ENCODE data around the gene PHGDH. TPM values are rescaled to one million over a fixed set of nuclear protein-coding genes. Genes with fewer than 3 reads are reported as not detected.
"Not testable (repeated sequence)": the region's sequence is repeated elsewhere in the genome, so short reads cannot be mapped to it uniquely, and the experiment has no call there.

The PHGDH gene
- total RNA-seq, 1 donor from 2014 or later = 78.9 TPM

- intact Hi-C loops (cut with micrococcal nuclease) = not testable (repeated sequence)
Observed at GRCh38 chr1:119786473-119787050, 74.8 kb downstream of the PHGDH start.

GRCh38 chr1:119787776-119788175 is 76.0 kb downstream of the PHGDH start:
- intact Hi-C loops (cut with micrococcal nuclease) = no loop called here

GRCh38 chr1:119790451-119791198 is 78.9 kb downstream of the PHGDH start:
- intact Hi-C loops (cut with micrococcal nuclease) = no loop called here

- intact Hi-C loops (cut with micrococcal nuclease) = no loop called here
Observed at GRCh38 chr1:119791377-119791776, 79.6 kb downstream of the PHGDH start.

Other genes starting within 250 kb of the PHGDH start
- not detected in 2 replicates for gene HSD3B1, start 204.7 kb upstream of the PHGDH start, total RNA-seq
- 0.69 and 0.73 TPM in 2 replicates for gene ZNF697, start 63.7 kb upstream of the PHGDH start, total RNA-seq
- not detected in 2 replicates for gene HMGCS2, start 57.0 kb downstream of the PHGDH start, total RNA-seq
- 0.61 and 1.0 TPM in 2 replicates for gene REG4, start 99.5 kb downstream of the PHGDH start, total RNA-seq
- not detected in 2 replicates for gene ADAM30, start 184.6 kb downstream of the PHGDH start, total RNA-seq

All from T-helper 1 cell treated with Interleukin-12 subunit alpha and Interleukin-12 subunit beta and Interleukin-4 antibody, amounts not matched to agents 30 ng/mL and 1 ng/mL, for 36 hours (primary cell).